ENCODE measurements around the gene ELMO1. TPM values are rescaled to one million over a fixed set of nuclear protein-coding genes. Genes with fewer than 3 reads are reported as not detected.

ELMO1 gene
- total and polyA plus RNA-seq, 10 of the 15 experiments (the other 5 are each of a cell fraction or from before 2014, with no cell fraction given) = 22.6 to 85.9 (median 56.6) TPM

- H3K4me2 ChIP-seq (ENCODE audit: control insufficient read depth, insufficient read depth) = no peak overlapping the region
- WGBS (ENCODE audit: insufficient coverage, insufficient replicate concordance, low lambda C conversion rate, missing lambda C conversion rate) = 79% methylated on average over 3 of the region's 3 CpGs
- ChIA-PET CTCF (interaction anchor here (1.1 to 1.5 kb wide), 2 partner anchors 21 to 133 kb away, joined by 4 read pairs; no protein-coding TSS in a partner anchor), POLR2A (no interaction called here), RAD21 (ENCODE audit: unreplicated experiment) (interaction anchor here (1.2 kb wide), 1 partner anchor 618 kb away, joined by 3 read pairs; no protein-coding TSS in a partner anchor), SMC1A (ENCODE audit: uncharacterized antibody, unreplicated experiment) (interaction anchor here (0.8 kb wide), 1 partner anchor 134 kb away, joined by 3 read pairs; no protein-coding TSS in a partner anchor)
- in situ Hi-C loops (cut with MboI) (loop anchor here (10.0 kb wide), 1 partner anchor 126 kb away; no protein-coding TSS in a partner anchor), intact Hi-C loops (cut with micrococcal nuclease; ENCODE audit: unreplicated experiment) (loop anchor here (10.0 kb wide), 1 partner anchor 286 kb away; no protein-coding TSS in a partner anchor)
- no peak overlapping the region for H2AFZ ChIP-seq (ENCODE audit: control insufficient read depth, low read depth, low read length)
- no peaks in the 10 kb centered on the region for H3K9me3 ChIP-seq (replicated peaks; ENCODE audit: control insufficient read depth, insufficient read depth, low read length)
- ATAC-seq (no peak), DNase-seq (ENCODE audit: low read depth, low spot score) (no peak), FAIRE-seq (no peak)
- no peak overlapping the region for H3K9ac ChIP-seq (ENCODE audit: control insufficient read depth, insufficient read depth, low read length)
- no peaks in the 10 kb centered on the region for H3K27me3 ChIP-seq (replicated peaks in 1 of 2; ENCODE audit: control insufficient read depth in 2 of 2, insufficient read depth in 2 of 2, low read length in 1 of 2)
- no peaks in the 10 kb centered on the region for H3K79me2 ChIP-seq (ENCODE audit: control insufficient read depth, insufficient read depth, low read length)
- peaks cover 3 to 13% of the 10 kb centered on the region in 2 experiments for H3K36me3 ChIP-seq (ENCODE audit: control insufficient read depth in 2 of 2, insufficient read depth in 2 of 2, low read length in 1 of 2)
- TF ChIP-seq IKZF2 (IDR thresholded peaks at IDR 0.05) = no peak
- TF ChIP-seq, protein P1, sequence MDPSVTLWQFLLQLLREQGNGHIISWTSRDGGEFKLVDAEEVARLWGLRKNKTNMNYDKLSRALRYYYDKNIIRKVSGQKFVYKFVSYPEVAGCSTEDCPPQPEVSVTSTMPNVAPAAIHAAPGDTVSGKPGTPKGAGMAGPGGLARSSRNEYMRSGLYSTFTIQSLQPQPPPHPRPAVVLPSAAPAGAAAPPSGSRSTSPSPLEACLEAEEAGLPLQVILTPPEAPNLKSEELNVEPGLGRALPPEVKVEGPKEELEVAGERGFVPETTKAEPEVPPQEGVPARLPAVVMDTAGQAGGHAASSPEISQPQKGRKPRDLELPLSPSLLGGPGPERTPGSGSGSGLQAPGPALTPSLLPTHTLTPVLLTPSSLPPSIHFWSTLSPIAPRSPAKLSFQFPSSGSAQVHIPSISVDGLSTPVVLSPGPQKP (IDR thresholded peaks at IDR 0.05; ENCODE audit: low read depth, low read length) = no peak
- no peak for TF ChIP-seq RELA (IDR thresholded peaks at IDR 0.05; ENCODE audit: borderline replicate concordance, partially characterized antibody)
- TF ChIP-seq, protein P2, sequence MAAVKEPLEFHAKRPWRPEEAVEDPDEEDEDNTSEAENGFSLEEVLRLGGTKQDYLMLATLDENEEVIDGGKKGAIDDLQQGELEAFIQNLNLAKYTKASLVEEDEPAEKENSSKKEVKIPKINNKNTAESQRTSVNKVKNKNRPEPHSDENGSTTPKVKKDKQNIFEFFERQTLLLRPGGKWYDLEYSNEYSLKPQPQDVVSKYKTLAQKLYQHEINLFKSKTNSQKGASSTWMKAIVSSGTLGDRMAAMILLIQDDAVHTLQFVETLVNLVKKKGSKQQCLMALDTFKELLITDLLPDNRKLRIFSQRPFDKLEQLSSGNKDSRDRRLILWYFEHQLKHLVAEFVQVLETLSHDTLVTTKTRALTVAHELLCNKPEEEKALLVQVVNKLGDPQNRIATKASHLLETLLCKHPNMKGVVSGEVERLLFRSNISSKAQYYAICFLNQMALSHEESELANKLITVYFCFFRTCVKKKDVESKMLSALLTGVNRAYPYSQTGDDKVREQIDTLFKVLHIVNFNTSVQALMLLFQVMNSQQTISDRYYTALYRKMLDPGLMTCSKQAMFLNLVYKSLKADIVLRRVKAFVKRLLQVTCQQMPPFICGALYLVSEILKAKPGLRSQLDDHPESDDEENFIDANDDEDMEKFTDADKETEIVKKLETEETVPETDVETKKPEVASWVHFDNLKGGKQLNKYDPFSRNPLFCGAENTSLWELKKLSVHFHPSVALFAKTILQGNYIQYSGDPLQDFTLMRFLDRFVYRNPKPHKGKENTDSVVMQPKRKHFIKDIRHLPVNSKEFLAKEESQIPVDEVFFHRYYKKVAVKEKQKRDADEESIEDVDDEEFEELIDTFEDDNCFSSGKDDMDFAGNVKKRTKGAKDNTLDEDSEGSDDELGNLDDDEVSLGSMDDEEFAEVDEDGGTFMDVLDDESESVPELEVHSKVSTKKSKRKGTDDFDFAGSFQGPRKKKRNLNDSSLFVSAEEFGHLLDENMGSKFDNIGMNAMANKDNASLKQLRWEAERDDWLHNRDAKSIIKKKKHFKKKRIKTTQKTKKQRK (IDR thresholded peaks at IDR 0.05; ENCODE audit: low read depth, low read length) = no peak
- no peak for TF ChIP-seq POLR2AphosphoS5 (IDR thresholded peaks at IDR 0.05; ENCODE audit: low read length)
- TF ChIP-seq SUZ12 (IDR thresholded peaks at IDR 0.05; ENCODE audit: unreplicated experiment) = no peak
- TF ChIP-seq, protein P3, sequence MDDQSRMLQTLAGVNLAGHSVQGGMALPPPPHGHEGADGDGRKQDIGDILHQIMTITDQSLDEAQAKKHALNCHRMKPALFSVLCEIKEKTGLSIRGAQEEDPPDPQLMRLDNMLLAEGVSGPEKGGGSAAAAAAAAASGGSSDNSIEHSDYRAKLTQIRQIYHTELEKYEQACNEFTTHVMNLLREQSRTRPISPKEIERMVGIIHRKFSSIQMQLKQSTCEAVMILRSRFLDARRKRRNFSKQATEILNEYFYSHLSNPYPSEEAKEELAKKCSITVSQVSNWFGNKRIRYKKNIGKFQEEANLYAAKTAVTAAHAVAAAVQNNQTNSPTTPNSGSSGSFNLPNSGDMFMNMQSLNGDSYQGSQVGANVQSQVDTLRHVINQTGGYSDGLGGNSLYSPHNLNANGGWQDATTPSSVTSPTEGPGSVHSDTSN (IDR thresholded peaks at IDR 0.05; ENCODE audit: insufficient replicate concordance, low read depth, low read length) = no peak
- no peak for TF ChIP-seq TCF12 (IDR thresholded peaks at IDR 0.05; ENCODE audit: low read depth, low read length)
- BruUV-seq (replicated peaks) = no TSS peak
- no peaks in the 10 kb centered on the region for H3K4me1 ChIP-seq (ENCODE audit: control insufficient read depth, insufficient read depth, low read length)
- no peak overlapping the region for H3K27ac ChIP-seq (ENCODE audit: control insufficient read depth, insufficient read depth)
- no peak overlapping the region for H3K4me3 ChIP-seq
- H4K20me1 ChIP-seq (ENCODE audit: control insufficient read depth, insufficient read depth) = no peaks in the 10 kb centered on the region
Measured at GRCh38 chr7:37218956-37219355, 229.7 kb downstream of the ELMO1 start.

Data from GM12878 (cell line).